CD4-positive, alpha-beta T cell (primary cell): ENCODE results near the gene TST. TPM values are rescaled to one million over a fixed set of nuclear protein-coding genes. Genes with fewer than 3 reads are reported as not detected.

Experiments
- ATAC-seq: fragments of 200-7000 bp; cut with Tn5 transposase; one replicate; pipeline ENCODE4 v1.10.0; 2022; ENCODE audit warnings: mild to moderate bottlenecking; ENCODE audit not compliant: poor library complexity
- CTCF ChIA-PET: fragments of 350-600 bp; sonication (Branson Sonifier 250); formaldehyde crosslinking; loops from one replicate; lab custom pipeline; 2021; ENCODE audit warnings: antibody characterized with exemption, inconsistent platforms; lab: Charles Lee
- POLR2A ChIA-PET: fragments of 350-600 bp; sonication (Branson Sonifier 250); formaldehyde crosslinking; loops from one replicate; lab custom pipeline; 2021; ENCODE audit warnings: antibody characterized with exemption, inconsistent platforms; lab: Charles Lee
- DNase-seq, 14 experiments: peaks; one replicate each; pipeline ENCODE4 v3.0.0-alpha.2; 2013 to 2020; ENCODE audit warnings: mixed read lengths in 2 of 14
- H3K27ac ChIP-seq, 2 donors: one replicate each; pipeline versions ENCODE4 v1.5.1 to v1.7.0; 2013; ENCODE audit warnings: low read length in 2 of 2, low read depth in 1 of 2, mild to moderate bottlenecking in 1 of 2
- H3K27me3 ChIP-seq, 2 experiments: 1 replicate in 1 of 2; 2 replicates in 1 of 2; pipeline versions ENCODE4 v1.6.1 to v1.7.0; 2013; ENCODE audit warnings: low read length in 2 of 2, control low read depth in 1 of 2, mild to moderate bottlenecking in 1 of 2, moderate library complexity in 1 of 2; ENCODE audit not compliant: insufficient read depth in 2 of 2, control insufficient read depth in 1 of 2
- H3K36me3 ChIP-seq: one replicate; pipeline ENCODE4 v1.6.1; 2013; ENCODE audit warnings: low read length, control low read depth; ENCODE audit not compliant: insufficient read depth
- H3K4me1 ChIP-seq: one replicate; pipeline ENCODE4 v1.6.1; 2013; ENCODE audit warnings: low read length, control low read depth; ENCODE audit not compliant: insufficient read depth
- H3K4me3 ChIP-seq: one replicate; pipeline ENCODE4 v1.5.1; 2013; ENCODE audit warnings: mild to moderate bottlenecking, low read length, moderate library complexity
- H3K9me3 ChIP-seq, 2 experiments: 1 replicate in 1 of 2; 2 replicates in 1 of 2; pipeline versions ENCODE4 v1.6.1 to v1.7.0; 2013; ENCODE audit warnings: low read length in 2 of 2, mild to moderate bottlenecking in 2 of 2, control low read depth in 1 of 2, moderate library complexity in 1 of 2; ENCODE audit not compliant: control insufficient read depth in 1 of 2, insufficient read depth in 1 of 2
- H3K27ac Mint-ChIP-seq: one replicate; pipeline ENCODE4 v1.8.0; 2020; ENCODE audit warnings: mixed read lengths
- H3K27me3 Mint-ChIP-seq: one replicate; pipeline ENCODE4 v1.8.0; 2021; ENCODE audit warnings: mixed read lengths
- H3K36me3 Mint-ChIP-seq: one replicate; pipeline ENCODE4 v1.8.0; 2021; ENCODE audit warnings: low read depth, mixed read lengths
- H3K4me1 Mint-ChIP-seq: one replicate; pipeline ENCODE4 v1.8.0; 2021; ENCODE audit warnings: low read depth, mixed read lengths
- H3K4me3 Mint-ChIP-seq: one replicate; pipeline ENCODE4 v1.8.0; 2020; ENCODE audit warnings: mild to moderate bottlenecking, mixed read lengths
- H3K9me3 Mint-ChIP-seq: one replicate; pipeline ENCODE4 v1.8.0; 2020; ENCODE audit warnings: mixed read lengths
- CTCF ChIP-seq: fragments of 200-600 bp; IDR thresholded peaks from one replicate; pipeline ENCODE4 v1.8.0; 2022; ENCODE audit warnings: antibody characterized with exemption, mild to moderate bottlenecking
- intact Hi-C, 2 experiments: fragments of 100-400 bp; cut with DNase I in 1 of 2; cut with micrococcal nuclease in 1 of 2; formaldehyde crosslinking; loops; one replicate each; pipeline versions ENCODE4 v1.15.1 to v1.9.0; 2023 to 2025; cut with DNase I, micrococcal nuclease
- total RNA-seq, 174 experiments: library from RNA in 2 of 174; stranded (reverse) in 2 of 174; gene quantifications; one replicate each; pipeline ENCODE4 v1.2.3 and lab custom pipeline; 2021 to 2026

Gene TST
- total RNA-seq, 2 experiments from 2014 or later, result not detected

- no peak overlapping the region for H3K4me3 Mint-ChIP-seq
- H3K4me1 Mint-ChIP-seq, result no peaks in the 10 kb centered on the region
- no peak for TF ChIP-seq CTCF
- H3K27me3 Mint-ChIP-seq, result peaks cover 11% of the 10 kb centered on the region
- no peaks in the 10 kb centered on the region for H3K9me3 Mint-ChIP-seq
- intact Hi-C loops, result no loop called here
- H3K4me1 ChIP-seq, result no peaks in the 10 kb centered on the region
- no peak for DNase-seq
- ChIA-PET POLR2A (no interaction called here), CTCF (interaction anchor here (1.4 kb wide), 1 partner anchor 10 kb away, joined by 3 read pairs; no protein-coding TSS in a partner anchor)
- no peaks in the 10 kb centered on the region for H3K9me3 ChIP-seq
- H3K36me3 ChIP-seq, result no peaks in the 10 kb centered on the region
- no peaks in the 10 kb centered on the region for H3K36me3 Mint-ChIP-seq
- ATAC-seq, result no peak
- H3K27me3 ChIP-seq, result peaks cover 0 to 3% of the 10 kb centered on the region in 2 experiments
- H3K4me3 ChIP-seq, result no peak overlapping the region
- H3K27ac ChIP-seq, result no peak overlapping the region
- no peak overlapping the region for H3K27ac Mint-ChIP-seq
Observed at GRCh38 chr22:37032134-37032534, 12.9 kb upstream of the TST start.

GRCh38 chr22:37030560-37031281 lies 11.5 kb upstream of the TST start:
- TF ChIP-seq CTCF, result no peak
- no peaks in the 10 kb centered on the region for H3K4me1 Mint-ChIP-seq
- POLR2A ChIA-PET, result interaction anchor here (1.0 kb wide), 1 partner anchor 21 kb away, joined by 3 read pairs; the partner anchor contains the start of gene KCTD17
- H3K4me3 ChIP-seq, result no peak overlapping the region
- no peaks in the 10 kb centered on the region for H3K36me3 Mint-ChIP-seq
- no peaks in the 10 kb centered on the region for H3K9me3 ChIP-seq
- no peaks in the 10 kb centered on the region for H3K36me3 ChIP-seq
- CTCF ChIA-PET, result interaction anchor here (1.4 kb wide), 1 partner anchor 9 kb away, joined by 3 read pairs; no protein-coding TSS in a partner anchor
- no peaks in the 10 kb centered on the region for H3K4me1 ChIP-seq
- H3K27me3 ChIP-seq, result no peaks in the 10 kb centered on the region
- ATAC-seq, result no peak
- no peak overlapping the region for H3K27ac ChIP-seq
- intact Hi-C loops, result no loop called here
- no peaks in the 10 kb centered on the region for H3K9me3 Mint-ChIP-seq
- no peak for DNase-seq
- peaks cover 8% of the 10 kb centered on the region for H3K27me3 Mint-ChIP-seq
- no peak overlapping the region for H3K27ac Mint-ChIP-seq
- H3K4me3 Mint-ChIP-seq, result no peak overlapping the region

GRCh38 chr22:37028692-37029674 lies 9.7 kb upstream of the TST start:
- DNase-seq (no peak), ATAC-seq (no peak)
- POLR2A ChIA-PET, result no interaction called here
- Mint-ChIP-seq H3K4me3 (no peak overlapping the region), H3K4me1 (no peaks in the 10 kb centered on the region), H3K27me3 (no peaks in the 10 kb centered on the region), H3K36me3 (no peaks in the 10 kb centered on the region), H3K9me3 (no peaks in the 10 kb centered on the region), H3K27ac (no peak overlapping the region)
- Histone ChIP-seq H3K4me1 (no peaks in the 10 kb centered on the region), H3K9me3 (no peaks in the 10 kb centered on the region), H3K4me3 (no peak overlapping the region), H3K27me3 (no peaks in the 10 kb centered on the region), H3K36me3 (no peaks in the 10 kb centered on the region), H3K27ac (no peak overlapping the region)
- TF ChIP-seq CTCF, result no peak
- CTCF ChIA-PET, result no interaction called here
- intact Hi-C loops, result no loop called here
